Suppressor macrophage treated with lipopolysaccharide for 1 hour (primary cell): Measurements from ENCODE around the gene PIK3R2.

Experiments
- DNase-seq, 3 donors: peaks; one replicate each; pipeline ENCODE4 v3.0.0-alpha.2; 2020 to 2022

Gene PIK3R2

DNA sequence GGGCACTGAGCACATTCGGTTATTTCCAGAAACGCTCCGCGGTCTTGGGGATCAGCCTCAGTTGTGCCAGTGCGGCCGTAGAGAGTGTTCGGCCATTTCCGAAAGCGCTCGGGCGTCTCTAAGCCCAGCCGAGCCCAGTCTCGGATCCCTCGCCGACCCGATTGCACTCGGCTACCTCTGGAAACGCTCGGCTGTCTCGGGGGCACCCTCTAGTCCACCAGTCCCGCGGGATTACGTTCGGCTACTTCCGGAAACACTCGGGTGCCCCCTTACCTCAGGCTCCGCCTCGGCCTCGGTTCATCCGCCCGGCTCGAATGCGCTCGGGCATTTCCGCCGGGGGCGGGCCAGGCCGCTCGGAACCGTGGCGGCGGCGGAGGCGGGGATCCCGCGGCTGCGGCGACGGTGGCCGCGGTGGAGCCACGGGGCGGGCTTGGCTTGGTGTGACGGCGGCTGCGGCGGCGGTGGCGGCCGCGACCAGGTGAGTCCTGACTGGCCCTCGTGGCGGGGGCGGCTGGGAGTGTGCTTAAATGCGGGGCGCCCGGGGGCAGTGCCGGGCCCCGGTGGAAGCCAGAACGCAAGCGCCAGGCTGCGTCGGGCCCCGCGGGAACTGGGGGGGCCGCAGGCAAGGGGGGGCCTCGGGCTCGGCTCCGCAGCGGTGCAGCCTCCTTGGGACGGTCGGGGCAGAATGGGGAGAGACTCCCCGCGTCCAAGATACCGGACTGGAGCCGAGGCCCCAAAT is at the start of gene PIK3R2:
Gene PIK3R2 (plus strand): TSS at position 347 of the 739 bp plus-strand sequence. CDS start 2,717 bp downstream, outside the sequence.
- peak; percentile 99 to 100 (median 99) for DNase-seq

DNA sequence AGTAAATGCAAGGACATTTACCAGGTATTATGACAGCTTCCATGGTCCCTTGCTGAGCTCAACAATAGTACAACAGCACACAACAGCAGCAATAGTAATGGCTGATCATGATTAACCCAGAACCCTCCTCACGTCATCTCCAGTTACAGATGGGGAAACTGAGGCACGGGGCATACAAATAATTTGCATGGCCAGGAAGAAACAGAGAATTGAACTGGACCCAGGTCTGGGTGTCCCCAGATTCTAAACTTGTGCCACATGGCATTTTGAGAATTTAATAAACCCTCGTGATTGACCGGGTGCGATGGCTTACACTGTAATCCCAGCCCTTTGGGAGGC is 48.2 kb upstream of the PIK3R2 start:
- DNase-seq: no peak

DNA sequence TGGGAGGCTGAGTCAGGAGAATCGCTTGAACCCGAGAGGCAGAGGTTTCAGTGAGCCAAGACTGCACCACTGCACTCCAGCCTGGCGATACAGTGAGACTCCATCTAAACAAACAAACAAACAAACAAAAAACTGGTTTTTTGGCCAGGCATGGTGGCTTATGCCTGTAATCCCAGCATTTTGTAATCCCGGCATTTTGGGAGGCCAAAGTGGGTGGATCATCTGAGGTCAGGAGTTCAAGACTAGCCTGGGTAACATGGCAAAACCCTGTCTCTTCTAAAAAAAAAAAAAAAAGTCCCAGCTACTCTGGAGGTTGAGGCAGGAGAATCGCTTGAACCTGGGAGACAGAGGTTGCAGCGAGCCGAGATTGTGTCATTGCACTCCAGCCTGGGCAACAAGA is 47.7 kb upstream of the PIK3R2 start:
- peak; percentile 36 to 53 (median 38) for DNase-seq

GRCh38 chr19:18107235-18107634 is 45.7 kb upstream of the PIK3R2 start:
- DNase-seq: no peak

DNA sequence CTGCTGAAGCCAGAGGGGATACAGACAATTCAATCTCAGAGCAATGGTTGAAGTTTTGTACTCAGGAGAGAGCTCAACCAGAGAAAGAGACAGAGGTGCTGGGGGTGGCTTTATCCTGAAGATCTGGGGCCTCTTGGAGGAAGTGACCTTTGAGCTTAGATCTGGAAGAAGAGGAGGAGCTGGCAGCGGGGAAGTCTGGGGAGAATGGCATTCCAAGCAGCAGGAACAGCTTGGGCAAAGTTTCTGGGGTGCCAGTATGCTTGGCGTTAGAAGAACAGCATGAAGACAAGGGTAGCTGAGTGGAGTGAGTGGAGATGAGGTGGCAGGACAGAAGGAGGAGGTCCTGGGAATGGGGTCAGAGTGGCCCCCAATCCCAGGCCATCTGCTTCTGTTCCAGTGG is 44.1 kb upstream of the PIK3R2 start:
- no peak for DNase-seq

DNA sequence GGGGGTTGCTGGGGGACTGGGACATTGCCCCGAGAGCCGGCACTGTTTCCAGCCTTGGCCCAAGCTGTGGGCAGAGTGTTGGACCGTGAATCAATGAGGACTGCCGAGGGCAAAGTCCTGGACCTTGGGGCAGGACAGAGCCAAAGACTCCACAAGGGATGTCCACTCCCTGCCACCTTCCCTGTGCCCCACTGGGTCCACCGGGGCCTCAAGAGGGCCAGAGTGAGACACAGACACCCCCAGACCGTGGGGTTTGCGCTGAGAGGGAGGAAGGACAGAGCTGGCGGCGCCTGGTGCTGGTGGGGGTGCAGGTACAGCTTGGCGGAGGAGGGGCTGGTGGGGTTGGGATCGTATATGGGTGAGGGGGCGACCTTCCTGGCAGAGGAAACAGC is 43.6 kb upstream of the PIK3R2 start:
- DNase-seq: no peak

GRCh38 chr19:18109733-18110608 is 43.0 kb upstream of the PIK3R2 start:
- peak; percentile 51 to 81 (median 57) for DNase-seq

DNA sequence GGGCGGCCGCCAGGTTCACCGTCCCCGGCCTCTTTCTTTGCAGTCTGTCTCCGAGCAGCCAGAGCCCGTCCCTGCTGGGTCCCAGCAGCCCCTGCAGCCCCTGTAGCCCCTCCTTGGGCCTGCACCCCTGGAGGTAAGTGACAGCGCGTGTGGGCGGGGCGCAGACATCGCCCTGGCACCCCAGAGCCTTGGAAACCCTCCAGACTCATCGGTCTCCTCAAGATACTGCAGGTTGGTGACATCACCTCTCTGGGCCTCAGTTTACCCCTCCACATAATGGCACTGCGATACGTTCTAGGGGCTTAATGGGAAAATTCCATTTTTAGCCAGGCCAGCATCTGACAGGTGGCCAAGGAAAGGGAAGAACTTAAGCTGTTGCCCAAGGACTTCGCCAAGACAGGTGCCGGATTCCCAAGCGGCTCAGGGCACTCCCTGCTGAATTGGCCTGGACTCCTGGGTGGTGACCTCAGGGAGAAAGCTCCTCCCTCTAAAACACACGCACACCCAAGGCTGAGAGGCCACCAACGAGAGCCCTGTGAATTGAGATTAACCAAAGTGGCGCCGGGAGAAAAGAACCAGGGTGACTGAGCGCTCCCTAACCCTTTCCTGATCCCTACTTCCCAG is 42.2 kb upstream of the PIK3R2 start:
- DNase-seq: no peak

GRCh38 chr19:18112989-18113478 is 39.9 kb upstream of the PIK3R2 start:
- peak; percentile 88 to 94 (median 93) for DNase-seq

GRCh38 chr19:18113827-18114226 is 39.1 kb upstream of the PIK3R2 start:
- DNase-seq: no peak

DNA sequence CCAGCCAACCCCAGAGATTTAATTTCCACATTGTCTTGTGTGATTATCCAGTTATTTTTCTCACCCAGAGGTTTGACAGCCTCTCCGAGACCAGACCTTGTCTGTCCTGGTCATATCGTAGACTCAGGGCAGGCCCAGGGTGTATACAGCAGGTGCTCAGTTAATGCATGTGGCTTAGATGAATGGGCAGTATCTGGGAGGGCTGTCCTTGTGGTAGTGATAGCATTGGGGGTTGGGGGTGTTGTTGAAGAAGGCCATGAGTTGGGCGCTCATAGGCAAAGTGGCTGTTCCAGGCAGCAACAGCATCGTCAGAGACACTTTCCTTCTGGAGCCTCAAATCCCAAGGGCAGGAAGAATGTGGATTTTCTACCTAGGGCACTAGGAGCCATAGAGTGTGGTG is 38.5 kb upstream of the PIK3R2 start:
- no peak for DNase-seq

DNA sequence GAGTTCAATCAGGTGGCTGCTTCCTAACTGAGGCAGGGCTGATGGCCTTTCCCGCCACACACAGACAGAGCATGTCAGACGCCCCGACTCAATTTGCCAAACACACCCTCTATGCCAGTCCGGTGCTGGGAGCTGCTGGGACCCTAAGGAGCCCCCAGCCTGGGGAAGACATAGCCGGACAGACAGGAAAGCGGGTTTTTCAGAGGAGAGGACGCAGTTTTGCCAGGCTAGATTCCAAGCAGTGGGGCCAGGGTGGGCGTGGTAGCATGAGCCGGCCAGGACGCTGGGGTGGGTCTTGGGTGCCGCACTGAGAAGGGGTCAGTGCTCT is 35.6 kb upstream of the PIK3R2 start:
- no peak for DNase-seq

DNA sequence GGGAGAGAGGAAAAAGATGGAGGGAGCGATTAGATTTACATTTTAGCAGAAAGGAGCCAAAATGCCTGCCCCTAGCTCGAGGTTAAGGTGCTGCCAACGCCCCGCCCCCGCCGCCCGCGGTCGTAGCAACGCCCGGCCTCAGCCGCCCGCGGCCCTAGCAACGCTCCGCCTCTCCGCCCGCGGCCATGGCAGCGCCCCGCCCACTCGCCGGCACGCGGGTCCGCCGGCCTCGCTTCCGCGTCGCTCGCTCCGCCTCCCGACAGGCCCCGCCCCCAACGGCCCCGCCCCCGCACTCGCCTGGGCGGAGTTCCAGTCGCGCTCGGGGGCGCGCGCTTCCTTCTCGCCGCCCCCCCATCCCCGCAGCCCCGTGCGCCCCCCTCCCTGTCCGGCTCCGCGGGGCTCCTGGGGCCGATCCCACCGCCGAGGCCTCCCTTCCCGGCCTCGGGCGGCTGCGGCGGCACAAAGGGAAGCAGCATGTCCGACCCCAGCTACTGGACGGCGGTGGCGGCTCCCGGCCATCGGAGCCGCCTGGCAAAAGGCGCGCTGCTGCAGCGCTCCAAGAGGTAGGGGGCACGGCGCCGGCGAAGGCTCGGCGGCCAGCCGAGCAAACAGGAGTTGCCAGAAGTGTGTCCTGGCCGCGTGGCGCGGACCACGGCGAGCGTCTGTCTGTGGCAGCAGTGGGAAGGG is 35.1 kb upstream of the PIK3R2 start:
- DNase-seq: peak; percentile 92 to 98 (median 98)

DNA sequence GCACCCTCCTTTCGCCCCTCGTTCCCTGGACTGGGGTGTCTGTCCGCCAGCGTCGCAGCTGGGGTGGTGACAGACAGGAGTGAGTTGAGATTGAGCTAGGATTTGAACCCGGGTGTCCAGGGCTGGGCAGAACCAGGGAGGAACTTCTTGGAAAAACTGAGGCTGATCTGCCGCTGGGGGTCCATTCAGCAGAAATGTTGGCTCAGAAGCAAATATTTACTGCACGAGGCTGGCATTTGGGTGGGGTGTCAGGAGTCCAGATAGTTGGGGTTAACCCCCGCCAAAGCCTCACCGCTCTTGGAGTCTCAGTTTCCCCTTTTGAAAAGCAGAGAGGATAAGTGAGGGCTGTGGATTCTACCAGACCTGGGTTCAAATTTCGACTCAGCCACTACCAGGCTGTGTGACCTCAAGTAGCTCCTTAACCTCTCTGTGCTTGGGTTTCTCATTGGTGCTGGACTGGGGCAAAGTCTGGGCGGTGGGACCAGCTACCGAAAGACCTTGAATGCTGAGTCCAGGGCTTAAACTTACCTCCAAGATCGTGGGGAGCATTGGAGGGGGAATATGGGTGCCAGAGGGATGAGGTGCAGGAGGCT is 34.4 kb upstream of the PIK3R2 start:
- no peak for DNase-seq

DNA sequence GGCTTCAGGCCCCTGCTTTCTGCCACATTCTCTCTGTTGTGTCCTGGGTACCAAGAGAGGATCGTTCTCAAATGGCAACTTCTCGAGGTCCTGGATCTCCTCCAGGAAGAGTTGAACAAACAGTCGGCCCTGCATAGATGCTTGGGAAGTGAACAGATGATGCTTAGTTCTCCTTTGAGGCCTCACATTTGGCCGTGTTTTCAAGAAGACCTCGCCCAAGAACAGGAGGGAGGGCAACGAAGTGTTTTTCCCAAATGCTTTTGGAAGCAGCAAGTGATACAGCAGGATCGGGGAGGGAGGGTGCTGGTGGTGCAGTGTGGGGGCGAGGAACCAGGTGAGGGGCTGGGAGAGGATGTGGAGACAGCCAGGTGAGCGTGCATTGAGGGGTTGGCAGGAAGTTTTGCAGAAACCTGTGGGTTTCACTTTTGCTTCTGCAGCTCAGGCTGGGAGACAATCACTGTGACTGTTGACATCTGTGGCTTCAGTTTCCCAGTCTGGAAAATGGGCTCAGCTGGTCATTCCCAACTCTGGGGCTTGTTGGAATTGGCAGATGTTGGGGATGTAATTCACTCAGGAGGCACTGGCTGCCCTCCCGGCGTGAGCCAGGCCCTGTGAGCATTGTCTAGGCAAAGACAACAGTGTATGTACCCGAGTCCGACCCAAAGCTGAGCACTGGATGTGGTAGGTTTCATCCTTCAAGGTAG is 33.8 kb upstream of the PIK3R2 start:
- DNase-seq: no peak

DNA sequence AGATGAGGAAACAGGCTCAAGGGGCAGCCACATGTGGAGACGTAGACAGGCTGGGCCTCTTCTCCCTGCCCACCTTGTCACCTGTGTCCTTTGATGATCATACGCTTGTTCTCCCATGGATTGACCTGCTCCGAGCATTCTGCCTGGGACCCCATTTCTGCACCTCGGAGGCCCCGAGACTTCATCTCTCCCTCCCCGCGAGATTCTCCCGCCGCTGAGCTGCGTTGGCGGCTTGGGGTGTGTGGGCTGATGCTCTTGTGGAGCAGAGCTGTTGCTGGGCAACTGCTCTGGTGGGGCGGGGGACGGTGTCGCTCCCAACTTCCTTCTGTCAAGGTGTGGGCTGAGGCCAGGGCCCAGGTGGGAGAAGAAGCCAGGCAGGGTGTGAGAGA is 33.3 kb upstream of the PIK3R2 start:
- no peak for DNase-seq

DNA sequence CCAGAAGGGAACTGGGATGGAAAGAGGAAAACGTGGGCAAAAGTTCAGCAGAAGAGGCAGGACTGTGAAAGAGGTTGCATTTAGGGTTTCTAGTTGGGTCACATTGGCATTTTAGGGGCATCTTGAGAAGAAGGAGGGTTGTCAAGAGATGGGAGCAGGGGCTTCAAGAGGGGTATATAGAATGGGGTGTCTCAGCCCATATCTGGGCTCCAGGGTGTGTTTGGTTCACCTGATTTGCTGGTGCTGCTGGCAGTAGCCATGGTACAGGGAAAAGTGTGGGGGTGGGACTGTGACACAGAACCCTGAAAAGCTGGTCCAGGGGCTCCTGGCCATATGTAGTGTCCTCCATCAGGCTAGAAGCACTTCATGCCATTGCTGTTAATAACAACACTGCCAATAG is 32.8 kb upstream of the PIK3R2 start:
- DNase-seq: no peak

GRCh38 chr19:18121166-18121565 is 31.8 kb upstream of the PIK3R2 start:
- no peak for DNase-seq

DNA sequence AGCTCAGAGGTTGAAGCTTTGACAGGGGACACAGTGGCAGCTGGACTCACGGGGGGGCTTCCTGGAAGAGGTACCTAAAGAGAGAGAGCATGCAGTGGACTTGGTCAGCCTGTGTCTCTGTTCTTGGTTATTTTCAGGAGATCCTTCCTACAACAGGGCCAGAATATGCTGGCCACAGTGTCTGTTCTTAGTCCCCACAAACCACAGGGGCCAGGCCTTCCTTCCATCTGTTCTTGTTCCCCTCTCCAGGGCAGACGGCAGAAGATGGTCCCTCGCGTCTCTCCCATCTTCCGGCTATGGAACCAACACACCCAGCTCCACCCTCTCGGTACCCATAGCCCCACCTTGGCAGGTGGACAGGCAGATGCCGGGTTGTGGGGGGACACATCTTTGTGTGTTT is 30.5 kb upstream of the PIK3R2 start:
- DNase-seq: no peak

- DNase-seq: no peak
Observed at GRCh38 chr19:18122860-18123795, 29.8 kb upstream of the PIK3R2 start.

GRCh38 chr19:18123819-18124218 is 29.1 kb upstream of the PIK3R2 start:
- DNase-seq: no peak
